22Rv1 (cell line): ENCODE measurements around the gene IL6ST.

Experiments
- ZFX ChIP-seq: fragments of 450-650 bp; IDR thresholded peaks from 2 replicates; pipeline ENCODE4 v1.6.1; 2017; ENCODE audit warnings: antibody characterized with exemption, borderline replicate concordance
- TF ChIP-seq, protein P1 (sequence below): fragments of 450-650 bp; IDR thresholded peaks from 2 replicates; pipeline ENCODE4 v1.5.1; 2017; ENCODE audit warnings: mild to moderate bottlenecking

DNA sequence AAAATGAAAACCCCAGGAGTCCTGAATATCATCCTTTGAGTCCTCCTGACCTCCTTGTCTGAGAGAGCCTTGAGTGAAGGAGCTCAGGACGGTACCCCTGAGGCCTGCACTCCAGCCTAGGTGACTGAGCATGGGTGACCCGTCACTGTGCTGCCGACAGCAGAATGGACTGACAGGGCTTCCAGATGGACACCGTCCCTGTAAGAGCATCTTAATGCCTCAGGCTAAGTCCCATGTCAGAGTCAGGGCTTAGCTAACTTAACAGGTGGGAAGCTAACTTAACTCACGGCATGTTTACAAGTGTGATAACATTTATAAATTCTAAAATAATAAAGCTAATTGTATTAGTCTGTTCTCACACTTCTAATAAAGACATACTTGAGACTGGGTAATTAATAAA, 68.3 kb downstream of the IL6ST start:
- TF ChIP-seq, protein P1, sequence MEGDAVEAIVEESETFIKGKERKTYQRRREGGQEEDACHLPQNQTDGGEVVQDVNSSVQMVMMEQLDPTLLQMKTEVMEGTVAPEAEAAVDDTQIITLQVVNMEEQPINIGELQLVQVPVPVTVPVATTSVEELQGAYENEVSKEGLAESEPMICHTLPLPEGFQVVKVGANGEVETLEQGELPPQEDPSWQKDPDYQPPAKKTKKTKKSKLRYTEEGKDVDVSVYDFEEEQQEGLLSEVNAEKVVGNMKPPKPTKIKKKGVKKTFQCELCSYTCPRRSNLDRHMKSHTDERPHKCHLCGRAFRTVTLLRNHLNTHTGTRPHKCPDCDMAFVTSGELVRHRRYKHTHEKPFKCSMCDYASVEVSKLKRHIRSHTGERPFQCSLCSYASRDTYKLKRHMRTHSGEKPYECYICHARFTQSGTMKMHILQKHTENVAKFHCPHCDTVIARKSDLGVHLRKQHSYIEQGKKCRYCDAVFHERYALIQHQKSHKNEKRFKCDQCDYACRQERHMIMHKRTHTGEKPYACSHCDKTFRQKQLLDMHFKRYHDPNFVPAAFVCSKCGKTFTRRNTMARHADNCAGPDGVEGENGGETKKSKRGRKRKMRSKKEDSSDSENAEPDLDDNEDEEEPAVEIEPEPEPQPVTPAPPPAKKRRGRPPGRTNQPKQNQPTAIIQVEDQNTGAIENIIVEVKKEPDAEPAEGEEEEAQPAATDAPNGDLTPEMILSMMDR: no peak
- TF ChIP-seq ZFX: no peak
